Mesendoderm (in vitro differentiated cells): ENCODE results near the gene HOXC12.

Experiments
- DNase-seq: peaks from one replicate; pipeline ENCODE4 v3.0.0; 2013
- H2AK5ac ChIP-seq: 2 replicates; pipeline ENCODE4 v1.6.1; 2013; ENCODE audit warnings: low read length, inconsistent platforms
- H2BK120ac ChIP-seq: 2 replicates; pipeline ENCODE4 v1.6.1; 2013; ENCODE audit warnings: low read depth, mild to moderate bottlenecking, low read length, moderate library complexity, mixed read lengths
- H2BK15ac ChIP-seq: replicated peaks from 2 replicates; pipeline ENCODE4 v1.6.1; 2013; ENCODE audit warnings: low read depth, mild to moderate bottlenecking, moderate library complexity
- H2BK5ac ChIP-seq: 2 replicates; pipeline ENCODE4 v1.6.1; 2013; ENCODE audit warnings: low read length, inconsistent platforms
- H3K18ac ChIP-seq: 2 replicates; pipeline ENCODE4 v1.6.1; 2013; ENCODE audit warnings: mild to moderate bottlenecking, low read length, mixed read lengths
- H3K23ac ChIP-seq: one replicate; pipeline ENCODE4 v1.6.1; 2013; ENCODE audit warnings: low read length
- H3K27ac ChIP-seq: 2 replicates; pipeline ENCODE4 v1.5.1; 2013; ENCODE audit warnings: low read depth, mild to moderate bottlenecking, inconsistent platforms, low read length, moderate library complexity
- H3K27me3 ChIP-seq: 2 replicates; pipeline ENCODE4 v1.6.1; 2013; ENCODE audit warnings: low read length, control low read depth, mild to moderate bottlenecking, inconsistent platforms; ENCODE audit not compliant: insufficient read depth, poor library complexity
- H3K36me3 ChIP-seq: 2 replicates; pipeline ENCODE4 v1.6.1; 2013; ENCODE audit warnings: low read length, inconsistent platforms; ENCODE audit not compliant: control insufficient read depth, insufficient read depth
- H3K4ac ChIP-seq: one replicate; pipeline ENCODE4 v1.6.1; 2013; ENCODE audit warnings: low read depth, mild to moderate bottlenecking, low read length, moderate library complexity
- H3K4me1 ChIP-seq: 2 replicates; pipeline ENCODE4 v1.6.1; 2013; ENCODE audit warnings: low read depth, low read length, inconsistent platforms; ENCODE audit not compliant: control insufficient read depth
- H3K4me2 ChIP-seq: 2 replicates; pipeline ENCODE4 v1.6.1; 2013; ENCODE audit warnings: low read length
- H3K4me3 ChIP-seq: 2 replicates; pipeline ENCODE4 v1.5.1; 2013; ENCODE audit warnings: mild to moderate bottlenecking, low read length
- H3K56ac ChIP-seq: one replicate; pipeline ENCODE4 v1.6.1; 2013; ENCODE audit warnings: low read length
- H3K79me1 ChIP-seq: 2 replicates; pipeline ENCODE4 v1.6.1; 2013; ENCODE audit warnings: low read length, inconsistent platforms
- H3K79me2 ChIP-seq: 2 replicates; pipeline ENCODE4 v1.6.1; 2013; ENCODE audit warnings: mild to moderate bottlenecking, low read length; ENCODE audit not compliant: control insufficient read depth, insufficient read depth
- H3K9ac ChIP-seq: 2 replicates; pipeline ENCODE4 v1.6.1; 2013; ENCODE audit warnings: low read length, inconsistent platforms
- H4K5ac ChIP-seq: one replicate; pipeline ENCODE4 v1.6.1; 2013; ENCODE audit warnings: low read length
- H4K8ac ChIP-seq: one replicate; pipeline ENCODE4 v1.6.1; 2013; ENCODE audit warnings: low read depth, mild to moderate bottlenecking, control low read depth, low read length, moderate library complexity
- WGBS: extraction: QIAGEN DNeasy Blood & Tissue Kit; methylation state at CpG from one replicate; pipeline ENCODE4 v1.1.7; 2013; ENCODE audit warnings: low lambda C conversion rate, missing lambda C conversion rate; ENCODE audit not compliant: insufficient coverage; ENCODE audit errors: extremely low coverage; 5-methylcytosine and 5-hydroxymethylcytosine counted together

The HOXC12 gene

GRCh38 chr12:53992377-53992889 lies 37.7 kb downstream of the HOXC12 start:
- no peak overlapping the region for H2BK5ac ChIP-seq
- no peaks in the 10 kb centered on the region for H3K4me1 ChIP-seq
- DNase-seq, result no peak
- H3K4me2 ChIP-seq, result no peak overlapping the region
- no peak overlapping the region for H3K23ac ChIP-seq
- no peak overlapping the region for H3K18ac ChIP-seq
- no CpG with 5 or more reads among the region's 7 CpGs for WGBS
- no peak overlapping the region for H3K4me3 ChIP-seq
- H3K9ac ChIP-seq, result no peak overlapping the region
- H3K79me2 ChIP-seq, result no peaks in the 10 kb centered on the region
- H3K4ac ChIP-seq, result no peak overlapping the region
- no peak overlapping the region for H4K5ac ChIP-seq
- no peak overlapping the region for H2BK15ac ChIP-seq
- peaks cover 95% of the 10 kb centered on the region for H3K27me3 ChIP-seq
- H3K56ac ChIP-seq, result no peak overlapping the region
- H3K36me3 ChIP-seq, result no peaks in the 10 kb centered on the region
- no peak overlapping the region for H2BK120ac ChIP-seq
- H3K79me1 ChIP-seq, result no peaks in the 10 kb centered on the region
- no peak overlapping the region for H4K8ac ChIP-seq
- no peak overlapping the region for H3K27ac ChIP-seq
- H2AK5ac ChIP-seq, result no peak overlapping the region

GRCh38 chr12:53993162-53994008 lies 38.7 kb downstream of the HOXC12 start:
- Histone ChIP-seq H3K9ac (no peak overlapping the region), H3K4me2 (no peak overlapping the region), H3K56ac (no peak overlapping the region), H3K4ac (no peak overlapping the region), H2BK5ac (no peak overlapping the region), H3K36me3 (no peaks in the 10 kb centered on the region), H4K5ac (no peak overlapping the region), H3K27ac (no peak overlapping the region), H3K27me3 (peaks cover 96% of the 10 kb centered on the region), H2BK120ac (no peak overlapping the region), H3K79me1 (no peaks in the 10 kb centered on the region), H3K4me1 (no peaks in the 10 kb centered on the region), H3K18ac (no peak overlapping the region), H3K79me2 (no peaks in the 10 kb centered on the region), H4K8ac (no peak overlapping the region), H3K4me3 (no peak overlapping the region), H3K23ac (no peak overlapping the region), H2AK5ac (no peak overlapping the region), H2BK15ac (no peak overlapping the region)
- WGBS, result no CpG with 5 or more reads among the region's 18 CpGs
- no peak for DNase-seq

GRCh38 chr12:53994009-53994263 lies 39.2 kb downstream of the HOXC12 start:
- Histone ChIP-seq H2BK120ac (no peak overlapping the region), H3K79me1 (no peaks in the 10 kb centered on the region), H3K23ac (no peak overlapping the region), H3K27ac (no peak overlapping the region), H3K79me2 (no peaks in the 10 kb centered on the region), H3K4me2 (no peak overlapping the region), H2BK5ac (no peak overlapping the region), H2AK5ac (no peak overlapping the region), H3K4ac (no peak overlapping the region), H3K36me3 (no peaks in the 10 kb centered on the region), H4K5ac (no peak overlapping the region), H3K18ac (no peak overlapping the region), H2BK15ac (no peak overlapping the region), H3K4me3 (no peak overlapping the region), H3K27me3 (peaks cover 96% of the 10 kb centered on the region), H3K4me1 (no peaks in the 10 kb centered on the region), H3K9ac (no peak overlapping the region), H3K56ac (no peak overlapping the region), H4K8ac (no peak overlapping the region)
- DNase-seq, result no peak
- WGBS, result no CpG with 5 or more reads among the region's 19 CpGs

GRCh38 chr12:53994264-53995001 lies 39.7 kb downstream of the HOXC12 start:
- Histone ChIP-seq H2BK120ac (no peak overlapping the region), H3K27me3 (peaks cover 95% of the 10 kb centered on the region), H3K4me3 (no peak overlapping the region), H2AK5ac (no peak overlapping the region), H3K23ac (no peak overlapping the region), H3K79me2 (no peaks in the 10 kb centered on the region), H3K4ac (no peak overlapping the region), H3K9ac (no peak overlapping the region), H4K5ac (no peak overlapping the region), H3K4me2 (no peak overlapping the region), H2BK15ac (no peak overlapping the region), H2BK5ac (no peak overlapping the region), H3K18ac (no peak overlapping the region), H4K8ac (no peak overlapping the region), H3K56ac (no peak overlapping the region), H3K36me3 (no peaks in the 10 kb centered on the region), H3K27ac (no peak overlapping the region), H3K79me1 (no peaks in the 10 kb centered on the region), H3K4me1 (no peaks in the 10 kb centered on the region)
- no peak for DNase-seq
- WGBS, result no CpG with 5 or more reads among the region's 60 CpGs

GRCh38 chr12:53995002-53995377 lies 40.3 kb downstream of the HOXC12 start:
- Histone ChIP-seq H3K79me1 (no peaks in the 10 kb centered on the region), H3K23ac (no peak overlapping the region), H3K9ac (no peak overlapping the region), H4K8ac (no peak overlapping the region), H3K36me3 (no peaks in the 10 kb centered on the region), H2BK120ac (no peak overlapping the region), H2BK15ac (no peak overlapping the region), H3K18ac (no peak overlapping the region), H2BK5ac (no peak overlapping the region), H3K4me2 (no peak overlapping the region), H3K79me2 (no peaks in the 10 kb centered on the region), H2AK5ac (no peak overlapping the region), H3K4me1 (no peaks in the 10 kb centered on the region), H3K4ac (no peak overlapping the region), H3K4me3 (no peak overlapping the region), H3K27me3 (peaks cover 96% of the 10 kb centered on the region), H3K56ac (no peak overlapping the region), H3K27ac (no peak overlapping the region), H4K5ac (no peak overlapping the region)
- DNase-seq, result no peak
- WGBS, result no CpG with 5 or more reads among the region's 17 CpGs
